ENCODE results near the gene CTSD.

The CTSD gene

GRCh38 chr11:1782831-1783724 lies 19.4 kb upstream of the CTSD start:
- DNase-seq (ENCODE audit: low read depth, low spot score), result no peak

- no peak for DNase-seq (ENCODE audit: low read depth, low spot score)
These were observed 18.4 kb upstream of the CTSD start for GRCh38 chr11:1782031-1782590.

GRCh38 chr11:1781593-1781975 lies 17.9 kb upstream of the CTSD start:
- no peak for DNase-seq (ENCODE audit: low read depth, low spot score)

- no peak for DNase-seq (ENCODE audit: low read depth, low spot score)
These were observed 17.2 kb upstream of the CTSD start for GRCh38 chr11:1780700-1781592.

- no peak for DNase-seq (ENCODE audit: low read depth, low spot score)
These were observed 16.3 kb upstream of the CTSD start for GRCh38 chr11:1779806-1780699.

- DNase-seq (ENCODE audit: low read depth, low spot score), result no peak
These were observed 15.5 kb upstream of the CTSD start for GRCh38 chr11:1779034-1779805.

GRCh38 chr11:1778141-1778911 lies 14.6 kb upstream of the CTSD start:
- no peak for DNase-seq (ENCODE audit: low read depth, low spot score)

GRCh38 chr11:1777737-1778136 lies 14.0 kb upstream of the CTSD start:
- DNase-seq (ENCODE audit: low read depth, low spot score), result no peak

GRCh38 chr11:1776944-1777715 lies 13.4 kb upstream of the CTSD start:
- DNase-seq (ENCODE audit: low read depth, low spot score), result no peak

GRCh38 chr11:1776331-1776851 lies 12.7 kb upstream of the CTSD start:
- no peak for DNase-seq (ENCODE audit: low read depth, low spot score)

GRCh38 chr11:1774886-1775285 lies 11.2 kb upstream of the CTSD start:
- DNase-seq (ENCODE audit: low read depth, low spot score), result no peak

GRCh38 chr11:1773994-1774550 lies 10.3 kb upstream of the CTSD start:
- no peak for DNase-seq (ENCODE audit: low read depth, low spot score)

- DNase-seq (ENCODE audit: low read depth, low spot score), result no peak
These were observed 9.6 kb upstream of the CTSD start for GRCh38 chr11:1773131-1773993.

- peak; percentile 28 for DNase-seq (ENCODE audit: low read depth, low spot score)
These were observed 8.8 kb upstream of the CTSD start for GRCh38 chr11:1772270-1773130.

GRCh38 chr11:1771700-1772099 lies 8.0 kb upstream of the CTSD start:
- DNase-seq (ENCODE audit: low read depth, low spot score), result no peak

GRCh38 chr11:1771273-1771672 lies 7.5 kb upstream of the CTSD start:
- no peak for DNase-seq (ENCODE audit: low read depth, low spot score)
